Measurements from ENCODE around the gene CAMK2G.
"Not testable (repeated sequence)": the region's sequence is repeated elsewhere in the genome, so short reads cannot be mapped to it uniquely, and the experiment has no call there.

Gene CAMK2G

GRCh38 chr10:73808021-73808815, 66.1 kb downstream of the CAMK2G start:
- Mint-ChIP-seq H3K36me3 (peaks cover 12% of the 10 kb centered on the region), H3K4me1 (peaks cover 58% of the 10 kb centered on the region), H3K27me3 (no peaks in the 10 kb centered on the region), H3K4me3 (peak overlapping the region; percentile 44), H3K9me3 (no peaks in the 10 kb centered on the region), H3K27ac (peak overlapping the region; percentile 87)

- H3K36me3 Mint-ChIP-seq, result peaks cover 13% of the 10 kb centered on the region
- H3K9me3 Mint-ChIP-seq, result no peaks in the 10 kb centered on the region
- H3K27ac Mint-ChIP-seq, result no peak overlapping the region
- peaks cover 58% of the 10 kb centered on the region for H3K4me1 Mint-ChIP-seq
- H3K27me3 Mint-ChIP-seq, result no peaks in the 10 kb centered on the region
- peak overlapping the region; percentile 71 for H3K4me3 Mint-ChIP-seq
These were observed 66.9 kb downstream of the CAMK2G start for GRCh38 chr10:73807471-73807870.

GRCh38 chr10:73806176-73806950, 68.0 kb downstream of the CAMK2G start:
- H3K4me3 Mint-ChIP-seq, result peak overlapping the region; percentile 71
- peaks cover 13% of the 10 kb centered on the region for H3K36me3 Mint-ChIP-seq
- H3K27ac Mint-ChIP-seq, result peak overlapping the region; percentile 69
- H3K27me3 Mint-ChIP-seq, result no peaks in the 10 kb centered on the region
- H3K9me3 Mint-ChIP-seq, result no peaks in the 10 kb centered on the region
- H3K4me1 Mint-ChIP-seq, result peaks cover 58% of the 10 kb centered on the region

GRCh38 chr10:73803680-73804286, 70.6 kb downstream of the CAMK2G start:
- Mint-ChIP-seq H3K4me1 (peaks cover 39% of the 10 kb centered on the region), H3K36me3 (peaks cover 10% of the 10 kb centered on the region), H3K4me3 (no peak overlapping the region), H3K9me3 (no peaks in the 10 kb centered on the region), H3K27ac (peak overlapping the region; percentile 79), H3K27me3 (no peaks in the 10 kb centered on the region)

- no peak overlapping the region for H3K4me3 Mint-ChIP-seq
- peaks cover 27% of the 10 kb centered on the region for H3K4me1 Mint-ChIP-seq
- H3K36me3 Mint-ChIP-seq, result peaks cover 11% of the 10 kb centered on the region
- no peaks in the 10 kb centered on the region for H3K9me3 Mint-ChIP-seq
- peak overlapping the region; percentile 43 for H3K27ac Mint-ChIP-seq
- no peaks in the 10 kb centered on the region for H3K27me3 Mint-ChIP-seq
These were observed 71.9 kb downstream of the CAMK2G start for GRCh38 chr10:73802276-73802991.

GRCh38 chr10:73801253-73801590, 73.1 kb downstream of the CAMK2G start:
- peaks cover 18% of the 10 kb centered on the region for H3K4me1 Mint-ChIP-seq
- no peak overlapping the region for H3K4me3 Mint-ChIP-seq
- no peak overlapping the region for H3K27ac Mint-ChIP-seq
- peaks cover 8% of the 10 kb centered on the region for H3K36me3 Mint-ChIP-seq
- no peaks in the 10 kb centered on the region for H3K27me3 Mint-ChIP-seq
- no peaks in the 10 kb centered on the region for H3K9me3 Mint-ChIP-seq

GRCh38 chr10:73800560-73801252, 73.6 kb downstream of the CAMK2G start:
- H3K36me3 Mint-ChIP-seq, result peaks cover 8% of the 10 kb centered on the region
- H3K4me1 Mint-ChIP-seq, result peaks cover 14% of the 10 kb centered on the region
- no peaks in the 10 kb centered on the region for H3K27me3 Mint-ChIP-seq
- H3K9me3 Mint-ChIP-seq, result no peaks in the 10 kb centered on the region
- no peak overlapping the region for H3K27ac Mint-ChIP-seq
- no peak overlapping the region for H3K4me3 Mint-ChIP-seq

- H3K4me3 Mint-ChIP-seq, result no peak overlapping the region
- peaks cover 9% of the 10 kb centered on the region for H3K36me3 Mint-ChIP-seq
- no peaks in the 10 kb centered on the region for H3K27me3 Mint-ChIP-seq
- H3K27ac Mint-ChIP-seq, result no peak overlapping the region
- H3K9me3 Mint-ChIP-seq, result no peaks in the 10 kb centered on the region
- peaks cover 10% of the 10 kb centered on the region for H3K4me1 Mint-ChIP-seq
These were observed 74.3 kb downstream of the CAMK2G start for GRCh38 chr10:73799899-73800559.

GRCh38 chr10:73798927-73799560, 75.3 kb downstream of the CAMK2G start:
- peak overlapping the region; percentile 17 for H3K27ac Mint-ChIP-seq
- peaks cover 10% of the 10 kb centered on the region for H3K4me1 Mint-ChIP-seq

GRCh38 chr10:73798087-73798486, 76.3 kb downstream of the CAMK2G start:
- Mint-ChIP-seq H3K36me3 (peaks cover 8% of the 10 kb centered on the region), H3K4me3 (no peak overlapping the region), H3K9me3 (no peaks in the 10 kb centered on the region), H3K4me1 (peaks cover 4% of the 10 kb centered on the region), H3K27me3 (no peaks in the 10 kb centered on the region), H3K27ac (peak overlapping the region; percentile 77)

More at GRCh38 chr10:73798927-73799560, 75.3 kb downstream of the CAMK2G start:
- Mint-ChIP-seq H3K27me3 (no peaks in the 10 kb centered on the region), H3K4me3 (no peak overlapping the region), H3K36me3 (peaks cover 9% of the 10 kb centered on the region), H3K9me3 (no peaks in the 10 kb centered on the region)

GRCh38 chr10:73797324-73798025, 76.9 kb downstream of the CAMK2G start:
- Mint-ChIP-seq H3K27ac (peak overlapping the region; percentile 77), H3K4me1 (peaks cover 4% of the 10 kb centered on the region), H3K27me3 (no peaks in the 10 kb centered on the region), H3K36me3 (peaks cover 7% of the 10 kb centered on the region), H3K9me3 (no peaks in the 10 kb centered on the region), H3K4me3 (no peak overlapping the region)

GRCh38 chr10:73796766-73797165, 77.6 kb downstream of the CAMK2G start:
- no peaks in the 10 kb centered on the region for H3K27me3 Mint-ChIP-seq
- no peaks in the 10 kb centered on the region for H3K9me3 Mint-ChIP-seq
- H3K36me3 Mint-ChIP-seq, result peaks cover 7% of the 10 kb centered on the region
- H3K4me1 Mint-ChIP-seq, result peaks cover 4% of the 10 kb centered on the region
- H3K27ac Mint-ChIP-seq, result no peak overlapping the region
- H3K4me3 Mint-ChIP-seq, result no peak overlapping the region

- H3K27ac Mint-ChIP-seq, H3K9me3 Mint-ChIP-seq, H3K4me3 Mint-ChIP-seq, H3K27me3 Mint-ChIP-seq, H3K36me3 Mint-ChIP-seq, H3K4me1 Mint-ChIP-seq: not testable (repeated sequence)
These were observed 78.3 kb downstream of the CAMK2G start for GRCh38 chr10:73796035-73796434.

GRCh38 chr10:73795491-73795890, 78.9 kb downstream of the CAMK2G start:
- not testable (repeated sequence) for H3K36me3 Mint-ChIP-seq, H3K4me1 Mint-ChIP-seq, H3K27ac Mint-ChIP-seq, H3K4me3 Mint-ChIP-seq, H3K9me3 Mint-ChIP-seq, H3K27me3 Mint-ChIP-seq
